K562 (cell line): ENCODE results near the gene MAP1LC3B2. TPM values are rescaled to one million over a fixed set of nuclear protein-coding genes. Genes with fewer than 3 reads are reported as not detected.

Experiments used
- ATAC-seq: fragments of 200-7000 bp; cut with Tn5 transposase; 3 replicates; pipeline ENCODE4 v1.9.1; 2020; ENCODE audit warnings: moderate library complexity
- BruUV-seq: library from RNA; stranded (reverse); fragments of 400-500 nt; replicated peaks from 2 replicates; lab custom pipeline; 2021; lab: Mats Ljungman, UMichigan
- CTCF ChIA-PET: fragments of 300-600 bp; formaldehyde crosslinking; extraction: SDS; loops from one replicate; lab custom pipeline; 2021; ENCODE audit warnings: low intra/inter-chr PET ratio; lab: Yijun Ruan, JAX
- POLR2A ChIA-PET: fragments of 300-600, 350-650 bp; sonication (Branson Sonifier 250); formaldehyde crosslinking; extraction: SDS; loops from one replicate; lab custom pipeline; 2021; ENCODE audit warnings: antibody characterized with exemption, inconsistent platforms; lab: Yijun Ruan, JAX
- DNase-seq, 4 experiments: peaks; one replicate each; pipeline versions ENCODE4 v3.0.0 to v3.0.0-alpha.2; 2011 to 2018; ENCODE audit warnings: low spot score in 3 of 4, mixed read lengths in 3 of 4; ENCODE audit errors: extremely low read depth in 1 of 4
- FAIRE-seq: peaks from 2 replicates; lab custom pipeline; 2011; peaks lifted over from hg19 to GRCh38; lab: Jason Lieb, UNC
- H2AFZ ChIP-seq: 2 replicates; pipeline ENCODE4 v1.6.0; 2011; ENCODE audit warnings: low read depth, low read length, control low read depth, inconsistent platforms
- H3K27ac ChIP-seq: fragments of 200-600 bp; 3 replicates; pipeline ENCODE4 v1.8.0; 2011; ENCODE audit warnings: low read depth, mild to moderate bottlenecking, control low read depth, inconsistent platforms, low read length, moderate library complexity, mixed read lengths; ENCODE audit errors: extremely low read depth
- H3K27me3 ChIP-seq, 2 experiments: fragments of 300-600 bp in 1 of 2; 2 replicates in 1 of 2; 3 replicates in 1 of 2; pipeline versions ENCODE4 v1.6.0 to v1.8.0; 2011; ENCODE audit warnings: inconsistent platforms in 2 of 2, low read length in 2 of 2, mild to moderate bottlenecking in 1 of 2, mixed read lengths in 1 of 2, moderate library complexity in 1 of 2; ENCODE audit not compliant: control insufficient read depth in 2 of 2, insufficient read depth in 2 of 2
- H3K36me3 ChIP-seq: fragments of 300-600 bp; 3 replicates; pipeline ENCODE4 v1.8.0; 2011; ENCODE audit warnings: mild to moderate bottlenecking, low read length, inconsistent platforms; ENCODE audit not compliant: control insufficient read depth, insufficient read depth
- H3K4me1 ChIP-seq, 2 experiments: fragments of 200-600 bp in 1 of 2; replicated peaks in 1 of 2; 2 replicates in 1 of 2; 3 replicates in 1 of 2; pipeline versions ENCODE4 v1.5.1 to v1.8.0; 2011; ENCODE audit warnings: inconsistent platforms in 2 of 2, low read length in 2 of 2, mild to moderate bottlenecking in 1 of 2, mixed read lengths in 1 of 2, moderate library complexity in 1 of 2; ENCODE audit not compliant: control insufficient read depth in 2 of 2, insufficient read depth in 2 of 2
- H3K4me2 ChIP-seq: 2 replicates; pipeline ENCODE4 v1.6.1; 2011; ENCODE audit warnings: low read length, control low read depth, inconsistent platforms, mixed read lengths; ENCODE audit not compliant: insufficient read depth
- H3K4me3 ChIP-seq: fragments of 200-600 bp; sonication (generic), shearing (Covaris generic); 2 replicates; pipeline ENCODE4 v1.5.1; 2016; ENCODE audit warnings: control low read depth, inconsistent platforms
- H3K79me2 ChIP-seq: fragments of 200-600 bp; 3 replicates; pipeline ENCODE4 v1.8.0; 2011; ENCODE audit warnings: low read length, inconsistent platforms; ENCODE audit not compliant: control insufficient read depth, insufficient read depth
- H3K9ac ChIP-seq, 2 experiments: 2 replicates each; pipeline versions ENCODE4 v1.6.0 to v1.6.1; 2011; ENCODE audit warnings: low read depth in 2 of 2, low read length in 2 of 2, control low read depth in 1 of 2, inconsistent platforms in 1 of 2, mild to moderate bottlenecking in 1 of 2, mixed read lengths in 1 of 2; ENCODE audit not compliant: insufficient read depth in 1 of 2
- H3K9me1 ChIP-seq: one replicate; pipeline ENCODE4 v1.6.0; 2011; ENCODE audit warnings: inconsistent platforms, mild to moderate bottlenecking, low read length, moderate library complexity; ENCODE audit not compliant: control insufficient read depth, insufficient read depth
- H3K9me3 ChIP-seq: replicated peaks from 2 replicates; pipeline ENCODE4 v1.5.1; 2011; ENCODE audit warnings: low read depth, low read length, inconsistent platforms; ENCODE audit not compliant: control insufficient read depth, insufficient read depth
- H4K20me1 ChIP-seq: replicated peaks from 2 replicates; pipeline ENCODE4 v1.6.1; 2011; ENCODE audit warnings: low read length, inconsistent platforms, mixed read lengths; ENCODE audit not compliant: control insufficient read depth, insufficient read depth
- BCL6 ChIP-seq: fragments of 250-450 bp; sonication (Bioruptor Pico); IDR thresholded peaks from 2 replicates; pipeline ENCODE4 v1.4.0; 2020
- TCF3 ChIP-seq: sonication (generic); formaldehyde crosslinking; IDR thresholded peaks from 2 replicates; pipeline ENCODE4 v1.4.0; 2020; ENCODE audit warnings: mild to moderate bottlenecking, missing genetic modification reagents
- THAP7 ChIP-seq: fragments of 250-450 bp; sonication (Bioruptor Pico); IDR thresholded peaks from 2 replicates; pipeline ENCODE4 v1.5.0; 2021
- ZNF253 ChIP-seq: fragments of 250-450 bp; sonication (Bioruptor Pico); conservative IDR thresholded peaks from 2 replicates; pipeline ENCODE4 v1.6.1; 2021; ENCODE audit warnings: mild to moderate bottlenecking
- ZNF280A ChIP-seq: fragments of 450-650 bp; IDR thresholded peaks from 2 replicates; pipeline ENCODE4 v1.6.1; 2018; ENCODE audit warnings: mild to moderate bottlenecking, low read depth; ENCODE audit not compliant: partially characterized antibody
- ZNF644 ChIP-seq: fragments of 200-800 bp; sonication (Bioruptor generic); IDR thresholded peaks from 2 replicates; pipeline ENCODE4 v1.6.1; 2016; ENCODE audit warnings: low read depth, missing genetic modification characterization, missing compliant biosample characterization
- WGBS: fragments of 100-300 bp; shearing (Covaris generic); methylation state at CpG from one replicate; pipeline ENCODE4 v1.1.6; 2016; ENCODE audit warnings: low coverage, mixed read lengths; ENCODE audit not compliant: insufficient coverage; ENCODE audit errors: missing lambda C conversion rate; 5-methylcytosine and 5-hydroxymethylcytosine counted together
- in situ Hi-C: fragments of 300-500 bp; cut with MboI; formaldehyde crosslinking; loops from 4 replicates; pipeline ENCODE4 v1.15.0; 2018; ENCODE audit warnings: inconsistent platforms, mixed read lengths
- intact Hi-C: fragments of 100-400 bp; cut with micrococcal nuclease; formaldehyde crosslinking; loops from 2 replicates; pipeline ENCODE4 v1.14.2; 2022
- polyA plus RNA-seq, 8 experiments: library from polyadenylated mRNA; depleted of rRNA in 4 of 8; stranded (reverse) in 5 of 8; unstranded in 3 of 8; fragments of >200 nt; fragmentation: Nextera tagmentation in 2 of 8; fragmentation: Illumina TruSeq in 1 of 8; extraction: Ambion mirVana in 2 of 8; extraction: Trizol in 1 of 8; gene quantifications; 2 replicates each; pipeline versions ENCODE4 v1.2.1 to v1.2.3, GENCODE V29; 2011 to 2014; ENCODE audit warnings: inconsistent platforms in 1 of 8, missing spikeins in 1 of 8
- total RNA-seq, 7 experiments: library from RNA; depleted of rRNA in 6 of 7; stranded (reverse); fragments of >200 nt in 6 of 7; fragmentation: Illumina TruSeq in 2 of 7; extraction: Trizol in 2 of 7; gene quantifications; 2 replicates each; pipeline versions ENCODE4 v1.2.1 to v1.2.3, GENCODE V29; 2011 to 2021; ENCODE audit warnings: low replicate concordance in 1 of 7

MAP1LC3B2 gene
- total and polyA plus RNA-seq, 9 of the 15 experiments (the other 6 are each of a cell fraction or from before 2014, with no cell fraction given), result 0.53 to 2.8 (median 0.76) TPM; not detected in 2

- no peaks in the 10 kb centered on the region for H3K9me3 ChIP-seq
- no peak overlapping the region for H3K4me2 ChIP-seq
- ATAC-seq, result no peak
- intact Hi-C loops, result no loop called here
- H4K20me1 ChIP-seq, result no peaks in the 10 kb centered on the region
- TF ChIP-seq THAP7 (CRISPR knock-in tag), result no peak
- no peak for TF ChIP-seq BCL6 (CRISPR knock-in tag)
- TF ChIP-seq TCF3, result no peak
- TF ChIP-seq ZNF644 (tag), result no peak
- TF ChIP-seq ZNF280A, result no peak
- no peak for TF ChIP-seq ZNF253
- in situ Hi-C loops, result no loop called here
- POLR2A ChIA-PET, result no interaction called here
- H3K79me2 ChIP-seq, result no peaks in the 10 kb centered on the region
- peaks cover 18 to 20% of the 10 kb centered on the region in 2 experiments for H3K4me1 ChIP-seq
- H3K36me3 ChIP-seq, result no peaks in the 10 kb centered on the region
- no peaks in the 10 kb centered on the region for H3K9me1 ChIP-seq
- FAIRE-seq, result no peak
- H3K27me3 ChIP-seq, result no peaks in the 10 kb centered on the region
- H3K9ac ChIP-seq, result no peak overlapping the region
- BruUV-seq, result no TSS peak
- no peak for DNase-seq
- H3K27ac ChIP-seq, result no peak overlapping the region
- H3K4me3 ChIP-seq, result no peak overlapping the region
- 53% methylated on average over 2 of the region's 2 CpGs for WGBS
- no peak overlapping the region for H2AFZ ChIP-seq
- CTCF ChIA-PET, result no interaction called here
Observed at GRCh38 chr12:116529686-116530085, 29.5 kb upstream of the MAP1LC3B2 start.
